ENCODE measurements around the gene GAST. TPM values are rescaled to one million over a fixed set of nuclear protein-coding genes. Genes with fewer than 3 reads are reported as not detected.

The GAST gene
- total and polyA plus RNA-seq, 2 of the 13 experiments (the other 11 are each of a cell fraction or from before 2014, with no cell fraction given) = 0.32 to 0.42 TPM

DNA sequence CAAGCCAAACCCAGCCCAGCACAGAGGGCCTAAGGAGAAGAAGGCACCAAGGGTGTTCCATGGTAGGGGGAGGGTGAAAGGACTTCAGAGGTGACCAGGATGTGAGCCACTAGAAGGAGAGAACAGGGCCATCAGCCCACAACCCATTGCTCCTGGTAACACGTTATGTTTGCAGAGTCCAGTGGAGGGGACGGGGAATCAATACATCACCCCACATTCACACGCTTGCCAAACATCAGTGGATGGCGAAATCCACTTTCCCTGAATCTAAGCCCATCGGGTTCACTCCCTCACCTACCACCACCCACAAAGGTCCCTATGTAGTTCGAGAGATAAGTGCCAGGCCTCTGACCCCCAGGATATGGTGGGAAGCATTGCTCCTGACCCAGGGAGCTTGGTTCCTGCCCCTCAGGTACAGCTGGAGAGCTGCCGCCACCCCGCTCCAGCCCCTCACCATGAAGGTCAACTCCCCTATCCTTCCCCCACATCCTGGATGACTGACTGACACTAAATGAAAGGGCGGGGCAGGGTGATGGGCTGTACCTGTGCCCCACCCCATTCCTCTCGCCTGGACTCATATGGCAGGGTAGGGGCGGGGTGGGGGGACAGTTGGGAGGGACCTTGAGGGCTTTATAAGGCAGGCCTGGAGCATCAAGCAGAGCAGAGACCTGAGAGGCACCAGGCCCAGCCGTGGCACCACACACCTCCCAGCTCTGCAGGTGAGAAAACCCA is at the start of gene GAST (continued):
- TF ChIP-seq HNF1A (IDR thresholded peaks at IDR 0.05; ENCODE audit: low read depth) (no peak), HNF1A (CRISPR knock-in tag; IDR thresholded peaks at IDR 0.05; ENCODE audit: borderline replicate concordance) (no peak), ONECUT2 (CRISPR knock-in tag; IDR thresholded peaks at IDR 0.05) (peak; percentile 62), HIVEP1 (CRISPR knock-in tag; IDR thresholded peaks at IDR 0.05) (0 out of 2 replicates have a peak, but pooled peaks have one; percentile 33), ATM (IDR thresholded peaks at IDR 0.05; ENCODE audit: borderline replicate concordance) (no peak), ZNF547 (CRISPR knock-in tag; IDR thresholded peaks at IDR 0.05) (no peak), GATAD2A (CRISPR knock-in tag; IDR thresholded peaks at IDR 0.05) (peak; percentile 51), REXO4 (CRISPR knock-in tag; IDR thresholded peaks at IDR 0.05; ENCODE audit: borderline replicate concordance) (no peak), ZNF780A (CRISPR knock-in tag; IDR thresholded peaks at IDR 0.05) (no peak), ZHX1 (CRISPR knock-in tag; IDR thresholded peaks at IDR 0.05; ENCODE audit: low read depth) (peak; percentile 48; the same call in 1 of the 2 replicates), ZNF737 (CRISPR knock-in tag; IDR thresholded peaks at IDR 0.05; ENCODE audit: borderline replicate concordance) (0 out of 2 replicates have a peak, but pooled peaks have one; percentile 21), SALL1 (CRISPR knock-in tag; IDR thresholded peaks at IDR 0.05) (0 out of 2 replicates have a peak, but pooled peaks have one; percentile 11), ZNF430 (CRISPR knock-in tag; IDR thresholded peaks at IDR 0.05) (no peak), TFDP2 (CRISPR knock-in tag; IDR thresholded peaks at IDR 0.05) (no peak), SMARCE1 (IDR thresholded peaks at IDR 0.05; ENCODE audit: borderline replicate concordance) (no peak), HINFP (CRISPR knock-in tag; IDR thresholded peaks at IDR 0.05; ENCODE audit: low read depth) (no peak), ZNF264 (CRISPR knock-in tag; IDR thresholded peaks at IDR 0.05) (no peak), NCOA5 (CRISPR knock-in tag; IDR thresholded peaks at IDR 0.05) (no peak), ZNF292 (CRISPR knock-in tag; IDR thresholded peaks at IDR 0.05; ENCODE audit: borderline replicate concordance, low read depth) (peak; percentile 22; the same call in 1 of the 2 replicates), EED (CRISPR knock-in tag; IDR thresholded peaks at IDR 0.05) (no peak), ZKSCAN5 (CRISPR knock-in tag; IDR thresholded peaks at IDR 0.05) (no peak)

Data from HepG2 (cell line).